ENCODE results near the gene ZNRF2.

The ZNRF2 gene

DNA sequence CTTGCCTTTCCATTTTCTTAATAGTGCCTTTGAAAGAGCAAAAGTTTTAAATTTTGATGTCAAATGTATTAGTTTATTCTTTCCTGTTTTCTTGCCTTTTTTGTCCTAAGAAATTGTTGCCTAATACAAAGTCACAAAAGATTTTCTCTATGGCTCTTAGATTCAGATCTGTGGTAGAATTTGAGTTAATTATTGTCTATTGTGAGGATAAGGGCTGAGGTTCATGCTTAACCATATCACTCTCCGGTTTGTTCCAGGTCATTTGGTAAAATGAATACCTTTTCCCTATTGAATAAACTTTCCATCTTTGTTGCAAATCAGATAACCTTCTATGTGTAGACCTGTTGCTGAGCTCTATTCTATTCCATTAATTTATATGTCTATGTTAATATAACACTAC lies 98.2 kb downstream of the ZNRF2 start:
- H3K4me3 Mint-ChIP-seq, result no peak overlapping the region
- ATAC-seq (replicated peaks), result no peak
- H3K27ac Mint-ChIP-seq, result no peak overlapping the region
- H3K9me3 Mint-ChIP-seq, result peaks cover 0 to 5% of the 10 kb centered on the region in 2 donors
- peaks cover 0 to 10% of the 10 kb centered on the region in 2 donors for H3K36me3 Mint-ChIP-seq
- DNase-seq, result no peak
- H3K4me1 Mint-ChIP-seq, result peaks cover 0 to 4% of the 10 kb centered on the region in 2 donors
- H3K27me3 Mint-ChIP-seq, result no peaks in the 10 kb centered on the region

DNA sequence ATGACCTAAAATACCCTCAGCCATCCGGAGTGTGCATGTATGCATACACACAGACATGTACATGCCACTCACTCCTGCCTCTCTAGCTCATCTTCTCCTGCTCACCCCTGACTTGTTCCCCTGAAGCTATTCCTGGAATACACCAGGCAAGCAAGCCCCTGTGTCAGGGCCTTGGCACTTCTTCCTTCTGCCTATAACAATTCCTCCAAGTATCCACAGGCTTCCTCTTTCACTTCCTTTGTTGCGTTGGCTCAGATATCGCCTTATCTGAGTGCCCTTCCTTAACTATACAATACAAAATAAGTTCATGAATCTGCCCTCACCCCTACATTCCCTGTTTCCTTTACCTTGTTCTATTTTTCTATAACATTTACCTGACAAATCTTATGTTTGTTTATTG lies 105.4 kb downstream of the ZNRF2 start:
- Mint-ChIP-seq H3K9me3 (no peaks in the 10 kb centered on the region), H3K4me1 (peaks cover 6% of the 10 kb centered on the region in 2 donors), H3K27ac (no peak overlapping the region), H3K36me3 (peaks cover 8 to 9% of the 10 kb centered on the region in 2 donors), H3K27me3 (no peaks in the 10 kb centered on the region), H3K4me3 (no peak overlapping the region)
- ATAC-seq (replicated peaks) (no peak), DNase-seq (no peak)

DNA sequence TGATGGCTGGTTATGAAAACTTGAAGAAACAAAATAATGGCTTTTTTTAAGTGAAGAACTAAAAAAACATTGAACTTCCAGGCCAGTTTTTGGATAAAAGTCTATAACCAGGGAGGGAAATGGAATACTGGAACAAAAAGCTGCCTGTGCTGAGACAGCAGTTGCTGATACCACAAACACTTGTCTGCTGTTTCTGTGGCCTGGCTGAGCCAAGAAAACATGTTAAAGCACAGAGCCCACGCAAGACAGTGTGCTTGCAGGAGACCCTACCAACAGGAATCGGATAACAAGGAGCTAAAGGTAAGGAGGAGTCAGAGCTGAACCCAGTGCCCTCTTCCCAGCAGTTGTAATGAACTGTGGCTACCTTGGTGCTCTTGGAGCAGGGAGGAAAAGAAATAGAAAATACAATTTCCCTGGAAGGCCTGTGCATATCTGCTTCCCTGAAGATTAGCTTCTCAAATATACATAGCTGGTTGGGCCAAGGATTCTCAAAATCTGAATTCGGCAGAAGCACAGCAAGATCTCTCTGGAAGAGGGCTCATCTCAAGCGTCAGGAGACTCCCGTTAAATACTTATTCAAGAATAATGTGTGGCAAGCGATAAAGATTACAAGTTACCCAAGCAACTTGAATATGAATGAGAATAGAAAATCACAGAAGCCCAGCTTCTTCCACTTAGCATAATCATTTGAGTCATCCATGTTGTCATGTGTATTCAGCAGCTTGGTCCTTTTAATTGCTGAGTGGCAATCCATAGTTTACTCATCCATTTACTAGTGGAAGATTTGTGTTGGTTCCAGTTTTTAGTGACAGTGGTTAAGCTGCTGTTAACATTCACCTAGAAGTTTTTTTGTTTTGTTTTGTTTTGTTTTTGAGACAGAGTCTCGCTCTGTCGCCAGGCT lies 106.6 kb downstream of the ZNRF2 start:
- Mint-ChIP-seq H3K4me1 (peaks cover 6% of the 10 kb centered on the region in 2 donors), H3K4me3 (no peak overlapping the region), H3K27ac (no peak overlapping the region), H3K27me3 (no peaks in the 10 kb centered on the region), H3K36me3 (peaks cover 8 to 14% of the 10 kb centered on the region in 2 donors), H3K9me3 (no peaks in the 10 kb centered on the region)
- ATAC-seq (replicated peaks) (no peak), DNase-seq (no peak)

DNA sequence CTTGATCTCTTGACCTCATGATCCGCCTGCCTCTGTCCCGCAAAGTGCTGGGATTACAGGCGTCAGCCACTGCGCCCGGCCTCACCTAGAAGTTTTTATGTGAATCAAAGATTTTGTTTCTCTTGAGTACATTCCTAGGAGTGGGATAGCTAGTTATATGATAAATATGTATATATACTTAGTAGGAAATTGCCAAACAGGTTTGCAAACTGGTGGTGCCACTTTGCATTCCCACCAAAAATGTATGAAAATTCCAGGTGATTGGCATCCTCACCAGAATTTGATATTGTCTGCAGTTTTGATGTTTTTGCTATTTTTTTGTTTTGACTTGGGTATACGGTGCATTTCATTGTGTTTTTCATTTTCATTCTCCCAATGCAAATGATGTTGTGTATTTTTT lies 107.4 kb downstream of the ZNRF2 start:
- Mint-ChIP-seq H3K27ac (no peak overlapping the region), H3K36me3 (peaks cover 8 to 14% of the 10 kb centered on the region in 2 donors), H3K27me3 (no peaks in the 10 kb centered on the region), H3K4me3 (no peak overlapping the region), H3K4me1 (peaks cover 9 to 12% of the 10 kb centered on the region in 2 donors), H3K9me3 (no peaks in the 10 kb centered on the region)
- ATAC-seq (replicated peaks), result no peak
- no peak for DNase-seq

- Mint-ChIP-seq H3K36me3 (peaks cover 0 to 7% of the 10 kb centered on the region in 2 donors), H3K27me3 (no peaks in the 10 kb centered on the region), H3K27ac (no peak overlapping the region), H3K9me3 (no peaks in the 10 kb centered on the region), H3K4me3 (no peak overlapping the region), H3K4me1 (peaks cover 3 to 6% of the 10 kb centered on the region in 2 donors)
- ATAC-seq (replicated peaks) (no peak), DNase-seq (no peak)
Measured at GRCh38 chr7:30395676-30396075, 111.3 kb downstream of the ZNRF2 start.

GRCh38 chr7:30396389-30396788 lies 112.0 kb downstream of the ZNRF2 start:
- Mint-ChIP-seq H3K27me3 (no peaks in the 10 kb centered on the region), H3K36me3 (peaks cover 0 to 7% of the 10 kb centered on the region in 2 donors), H3K9me3 (no peaks in the 10 kb centered on the region), H3K4me3 (no peak overlapping the region), H3K4me1 (peaks cover 3 to 6% of the 10 kb centered on the region in 2 donors), H3K27ac (no peak overlapping the region)
- ATAC-seq (replicated peaks) (no peak), DNase-seq (no peak)

DNA sequence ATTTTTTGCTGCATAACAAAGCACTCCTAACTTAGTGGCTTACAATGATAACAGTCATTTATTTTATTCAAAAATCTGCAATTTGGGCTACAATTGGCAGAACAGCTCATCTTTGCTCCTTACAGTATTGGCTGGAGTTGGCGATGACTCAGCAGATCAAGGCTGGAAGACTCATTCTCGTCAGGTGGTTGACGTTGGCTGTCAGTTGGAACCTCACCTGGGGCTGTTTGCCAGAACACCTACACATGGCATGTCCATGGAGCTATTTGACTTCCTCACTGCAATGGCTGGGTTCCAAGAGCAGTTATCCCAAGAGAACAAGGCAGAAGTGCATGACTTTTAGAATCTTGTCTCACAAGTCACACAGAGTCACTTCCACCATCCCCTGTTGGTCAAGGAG lies 119.1 kb downstream of the ZNRF2 start:
- Mint-ChIP-seq H3K9me3 (no peaks in the 10 kb centered on the region), H3K4me1 (peaks cover 0 to 7% of the 10 kb centered on the region in 2 donors), H3K27ac (no peak overlapping the region), H3K4me3 (no peak overlapping the region), H3K27me3 (no peaks in the 10 kb centered on the region), H3K36me3 (peaks cover 17 to 19% of the 10 kb centered on the region in 2 donors)
- ATAC-seq (replicated peaks) (no peak), DNase-seq (no peak)

- Mint-ChIP-seq H3K4me3 (no peak overlapping the region), H3K27me3 (no peaks in the 10 kb centered on the region), H3K27ac (no peak overlapping the region), H3K36me3 (peaks cover 17 to 19% of the 10 kb centered on the region in 2 donors), H3K9me3 (no peaks in the 10 kb centered on the region), H3K4me1 (peaks cover 0 to 14% of the 10 kb centered on the region in 2 donors)
- DNase-seq (no peak), ATAC-seq (replicated peaks) (no peak)
Measured at GRCh38 chr7:30405179-30405578, 120.8 kb downstream of the ZNRF2 start.

DNA sequence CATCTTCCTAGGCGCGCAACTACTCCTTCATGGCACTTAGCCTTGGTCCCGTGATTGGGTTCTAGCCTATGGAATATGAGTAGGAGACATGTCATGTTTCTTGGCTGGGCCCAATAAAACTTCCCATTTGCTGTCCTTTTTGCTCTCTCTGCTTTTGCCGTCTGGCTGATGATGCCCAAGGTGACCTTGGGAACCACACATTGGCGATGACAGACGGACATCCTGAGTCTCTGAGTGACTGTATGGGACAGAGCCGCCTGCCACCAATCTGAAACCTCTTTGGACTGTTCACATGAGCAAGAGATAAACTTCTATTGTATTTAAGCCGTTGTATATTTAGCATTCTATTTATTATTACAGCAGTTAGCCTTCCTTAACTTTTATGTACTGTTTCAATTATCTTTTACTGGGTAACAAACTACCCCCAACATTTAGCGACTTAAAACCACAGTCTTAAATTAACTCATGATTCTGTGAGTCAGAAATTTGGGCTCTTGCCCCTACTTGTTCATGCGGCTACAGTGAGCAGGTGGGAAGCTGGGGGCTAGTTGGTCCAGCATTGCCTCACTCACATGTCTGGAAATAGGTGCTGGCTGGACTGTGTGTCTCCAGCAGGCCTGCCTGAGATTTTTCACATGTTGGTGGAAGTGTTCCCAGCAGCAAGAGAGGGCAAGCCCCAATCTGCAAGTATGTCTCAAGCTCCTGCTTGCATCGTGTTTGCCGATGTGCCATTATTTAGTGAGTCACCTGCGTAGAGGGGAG lies 122.4 kb downstream of the ZNRF2 start:
- Mint-ChIP-seq H3K27ac (no peak overlapping the region), H3K36me3 (peaks cover 17 to 23% of the 10 kb centered on the region in 2 donors), H3K4me1 (peaks cover 12 to 27% of the 10 kb centered on the region in 2 donors), H3K27me3 (no peaks in the 10 kb centered on the region), H3K9me3 (no peaks in the 10 kb centered on the region), H3K4me3 (no peak overlapping the region)
- DNase-seq, result no peak
- ATAC-seq (replicated peaks), result no peak

DNA sequence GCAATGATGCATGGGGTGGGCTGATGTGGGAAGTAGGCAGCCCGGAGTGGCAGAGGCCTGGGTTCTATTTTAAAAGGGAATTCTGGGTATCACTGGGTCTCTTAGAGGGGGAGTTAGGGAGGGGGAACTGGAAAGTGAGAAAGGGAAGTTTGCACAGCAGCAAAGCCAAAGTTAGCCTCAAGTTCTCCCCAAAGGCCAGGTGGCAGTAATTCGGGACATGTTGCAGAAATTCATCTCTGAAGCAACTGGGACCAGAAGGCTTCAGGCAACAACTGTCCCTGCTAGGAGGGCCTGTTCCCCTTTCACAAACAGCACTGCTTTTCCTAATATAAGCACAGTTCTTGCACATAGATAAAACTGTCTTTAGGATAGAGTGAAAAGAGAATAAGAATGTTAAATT lies 126.8 kb downstream of the ZNRF2 start:
- Mint-ChIP-seq H3K27me3 (no peaks in the 10 kb centered on the region), H3K4me3 (no peak overlapping the region), H3K27ac (peak overlapping the region; percentile 87), H3K9me3 (peaks cover 0 to 5% of the 10 kb centered on the region in 2 donors), H3K36me3 (peaks cover 10 to 25% of the 10 kb centered on the region in 2 donors), H3K4me1 (peaks cover 29 to 38% of the 10 kb centered on the region in 2 donors)
- ATAC-seq (replicated peaks), result peak; percentile 34 to 57
- no peak for DNase-seq

- DNase-seq (no peak), ATAC-seq (replicated peaks) (no peak)
- Mint-ChIP-seq H3K27ac (peak overlapping the region; percentile 51), H3K9me3 (peaks cover 0 to 5% of the 10 kb centered on the region in 2 donors), H3K36me3 (peaks cover 8 to 20% of the 10 kb centered on the region in 2 donors), H3K27me3 (no peaks in the 10 kb centered on the region), H3K4me3 (peak overlapping the region in 1 of 2 donors; percentile 11), H3K4me1 (peaks cover 29 to 35% of the 10 kb centered on the region in 2 donors)
Measured at GRCh38 chr7:30411897-30412296, 127.5 kb downstream of the ZNRF2 start.

GRCh38 chr7:30412782-30413504 lies 128.5 kb downstream of the ZNRF2 start:
- DNase-seq (no peak), ATAC-seq (replicated peaks) (peak; percentile 43 to 46)
- H3K4me1 Mint-ChIP-seq, result peaks cover 29 to 35% of the 10 kb centered on the region in 2 donors
- peak overlapping the region; percentile 9 for H3K27ac Mint-ChIP-seq
- H3K4me3 Mint-ChIP-seq, result no peak overlapping the region
- peaks cover 0 to 5% of the 10 kb centered on the region in 2 donors for H3K9me3 Mint-ChIP-seq
- H3K36me3 Mint-ChIP-seq, result peaks cover 8 to 22% of the 10 kb centered on the region in 2 donors
- no peaks in the 10 kb centered on the region for H3K27me3 Mint-ChIP-seq

DNA sequence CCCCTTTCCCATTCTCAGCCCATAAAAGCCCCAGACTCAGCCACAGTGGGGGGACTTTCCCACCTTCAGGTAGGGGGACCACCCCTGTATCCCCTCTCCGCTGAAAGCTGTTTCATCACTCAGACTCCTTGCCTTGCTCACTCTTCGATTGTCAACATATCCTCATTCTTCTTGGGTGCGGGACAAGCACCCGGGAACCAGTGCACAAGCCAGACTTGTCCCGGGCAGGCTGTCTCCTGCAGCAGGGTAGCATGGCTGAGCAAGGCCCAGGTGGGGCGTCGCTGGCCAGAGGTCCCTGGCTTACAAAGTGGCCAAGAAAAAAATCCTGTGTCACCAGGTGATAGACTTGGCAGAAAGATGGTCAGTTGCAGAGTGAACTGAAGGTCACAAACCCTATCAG lies 129.5 kb downstream of the ZNRF2 start:
- Mint-ChIP-seq H3K4me3 (peak overlapping the region in 1 of 2 donors; percentile 28), H3K27ac (no peak overlapping the region), H3K9me3 (peaks cover 0 to 5% of the 10 kb centered on the region in 2 donors), H3K4me1 (peaks cover 29 to 35% of the 10 kb centered on the region in 2 donors), H3K36me3 (peaks cover 8 to 23% of the 10 kb centered on the region in 2 donors), H3K27me3 (no peaks in the 10 kb centered on the region)
- DNase-seq (no peak), ATAC-seq (replicated peaks) (no peak)

Data from stimulated activated naive B cell treated with anti-CD40 and anti-IgM and Interleukin-4, amounts not matched to agents 10 μg/mL and 1 μg/mL and 100 μg/mL, for 72 hours (primary cell).